Body of pancreas (tissue), 4 donors: ENCODE measurements around the gene TRIM71. TPM values are rescaled to one million over a fixed set of nuclear protein-coding genes. Genes with fewer than 3 reads are reported as not detected.

ENCODE experiments used
- ATAC-seq: fragments of 150-250 bp; one replicate; pipeline ENCODE4 v1.9.1; 2016
- DNase-seq, 4 donors: peaks; one replicate each; pipeline ENCODE4 v3.0.0-alpha.2; 2019
- H3K27ac ChIP-seq, 4 donors: fragments of 200-600 bp; sonication (generic); 1 replicate in 3 of 4; 2 replicates in 1 of 4; pipeline versions ENCODE4 v1.5.1 to v1.6.1; 2016 to 2019; ENCODE audit warnings: mild to moderate bottlenecking in 1 of 4, mixed read lengths in 1 of 4, moderate library complexity in 1 of 4
- H3K27me3 ChIP-seq, 2 donors: fragments of 200-600 bp; sonication (generic); one replicate each; pipeline ENCODE4 v1.6.0; 2016; ENCODE audit warnings: mild to moderate bottlenecking in 1 of 2
- H3K36me3 ChIP-seq, 2 donors: fragments of 200-600 bp; sonication (generic); replicated peaks in 1 of 2; 2 replicates each; pipeline ENCODE4 v1.5.1; 2016; ENCODE audit warnings: low read depth in 2 of 2; ENCODE audit not compliant: insufficient read depth in 1 of 2
- H3K4me1 ChIP-seq: fragments of 200-600 bp; sonication (generic); one replicate; pipeline ENCODE4 v1.6.0; 2016
- H3K4me3 ChIP-seq, 2 donors: fragments of 200-600 bp; sonication (generic); 1 replicate in 1 of 2; 2 replicates in 1 of 2; pipeline ENCODE4 v1.5.1; 2016 to 2019
- H3K9me3 ChIP-seq, 3 donors: fragments of 200-600 bp; sonication (generic); 1 replicate in 2 of 3; 2 replicates in 1 of 3; pipeline ENCODE4 v1.5.1; 2016
- CTCF ChIP-seq, 7 experiments: fragments of 450-650 bp in 4 of 7; fragments of 200-600 bp in 3 of 7; sonication (generic) in 3 of 7; IDR thresholded peaks; one replicate each; pipeline ENCODE4 v1.5.1; 2016 to 2019; ENCODE audit warnings: antibody characterized with exemption in 7 of 7
- POLR2A ChIP-seq, 3 donors: fragments of 450-650 bp; IDR thresholded peaks; one replicate each; pipeline ENCODE4 v1.6.1; 2016; ENCODE audit warnings: antibody characterized with exemption in 3 of 3, mild to moderate bottlenecking in 2 of 3
- WGBS, 2 donors: methylation state at CpG; one replicate each; pipeline ENCODE4 v1.1.5; 2017; 5-methylcytosine and 5-hydroxymethylcytosine counted together
- intact Hi-C: fragments of 100-400 bp; cut with DNase I; formaldehyde crosslinking; loops from one replicate; pipeline ENCODE4 v1.15.1; 2023
- total RNA-seq, 2 donors: library from RNA; depleted of rRNA; stranded (reverse); fragments of >200 nt; gene quantifications; one replicate each; pipeline ENCODE4 v1.1.0, GENCODE V29; 2016

Gene TRIM71
- total RNA-seq, 2 donors from 2014 or later: not detected

GRCh38 chr3:32850226-32850625 lies 32.4 kb downstream of the TRIM71 start:
- 62 to 63% methylated on average over 3 of the region's 3 CpGs for WGBS, 2 donors
- Histone ChIP-seq H3K4me3 (no peak overlapping the region), H3K27me3 (no peaks in the 10 kb centered on the region), H3K4me1 (no peaks in the 10 kb centered on the region), H3K27ac (no peak overlapping the region), H3K36me3 (no peaks in the 10 kb centered on the region), H3K9me3 (no peaks in the 10 kb centered on the region)
- TF ChIP-seq CTCF (IDR thresholded peaks at IDR 0.05) (no peak), POLR2A (IDR thresholded peaks at IDR 0.05) (no peak)
- DNase-seq: no peak
- intact Hi-C loops: no loop called here
- no peak for ATAC-seq

- H3K4me1 ChIP-seq: no peaks in the 10 kb centered on the region
- WGBS, 2 donors: 69 to 72% methylated on average over 5 of the region's 5 CpGs
- intact Hi-C loops: no loop called here
- ATAC-seq (no peak), DNase-seq (no peak)
- no peak overlapping the region for H3K27ac ChIP-seq
- no peaks in the 10 kb centered on the region for H3K27me3 ChIP-seq
- H3K4me3 ChIP-seq: no peak overlapping the region
- no peaks in the 10 kb centered on the region for H3K36me3 ChIP-seq
- H3K9me3 ChIP-seq: no peaks in the 10 kb centered on the region
- no peak for TF ChIP-seq POLR2A (IDR thresholded peaks at IDR 0.05)
Observed at GRCh38 chr3:32850636-32851035, 32.8 kb downstream of the TRIM71 start.

GRCh38 chr3:32852146-32852545 lies 34.3 kb downstream of the TRIM71 start:
- intact Hi-C loops: no loop called here
- no peaks in the 10 kb centered on the region for H3K4me1 ChIP-seq
- no peak overlapping the region for H3K4me3 ChIP-seq
- WGBS, 2 donors: 81 to 93% methylated on average over 4 of the region's 4 CpGs
- TF ChIP-seq POLR2A (IDR thresholded peaks at IDR 0.05) (no peak), CTCF (IDR thresholded peaks at IDR 0.05) (no peak)
- no peak overlapping the region for H3K27ac ChIP-seq
- ATAC-seq: no peak
- no peaks in the 10 kb centered on the region for H3K9me3 ChIP-seq
- DNase-seq: no peak
- no peaks in the 10 kb centered on the region for H3K27me3 ChIP-seq
- no peaks in the 10 kb centered on the region for H3K36me3 ChIP-seq

- no peak for ATAC-seq
- no peak overlapping the region for H3K4me3 ChIP-seq
- H3K27me3 ChIP-seq: no peaks in the 10 kb centered on the region
- intact Hi-C loops: no loop called here
- H3K4me1 ChIP-seq: no peaks in the 10 kb centered on the region
- no peaks in the 10 kb centered on the region for H3K9me3 ChIP-seq
- H3K27ac ChIP-seq: no peak overlapping the region
- no peak for DNase-seq
- H3K36me3 ChIP-seq: no peaks in the 10 kb centered on the region
- 72 to 82% methylated on average over 3 of the region's 3 CpGs for WGBS, 2 donors
- TF ChIP-seq POLR2A (IDR thresholded peaks at IDR 0.05) (no peak), CTCF (IDR thresholded peaks at IDR 0.05) (no peak)
Observed at GRCh38 chr3:32855350-32855953, 37.7 kb downstream of the TRIM71 start.

- H3K9me3 ChIP-seq: no peaks in the 10 kb centered on the region
- ATAC-seq (no peak), DNase-seq (no peak)
- no peak overlapping the region for H3K4me3 ChIP-seq
- H3K36me3 ChIP-seq: no peaks in the 10 kb centered on the region
- H3K4me1 ChIP-seq: no peaks in the 10 kb centered on the region
- 26 to 28% methylated on average over 6 of the region's 6 CpGs for WGBS, 2 donors
- H3K27me3 ChIP-seq: no peaks in the 10 kb centered on the region
- TF ChIP-seq CTCF (IDR thresholded peaks at IDR 0.05) (no peak), POLR2A (IDR thresholded peaks at IDR 0.05) (no peak)
- intact Hi-C loops: no loop called here
- H3K27ac ChIP-seq: no peak overlapping the region
Observed at GRCh38 chr3:32856355-32856889, 38.6 kb downstream of the TRIM71 start.
